ENCODE results near the gene SAAL1.

DNA sequence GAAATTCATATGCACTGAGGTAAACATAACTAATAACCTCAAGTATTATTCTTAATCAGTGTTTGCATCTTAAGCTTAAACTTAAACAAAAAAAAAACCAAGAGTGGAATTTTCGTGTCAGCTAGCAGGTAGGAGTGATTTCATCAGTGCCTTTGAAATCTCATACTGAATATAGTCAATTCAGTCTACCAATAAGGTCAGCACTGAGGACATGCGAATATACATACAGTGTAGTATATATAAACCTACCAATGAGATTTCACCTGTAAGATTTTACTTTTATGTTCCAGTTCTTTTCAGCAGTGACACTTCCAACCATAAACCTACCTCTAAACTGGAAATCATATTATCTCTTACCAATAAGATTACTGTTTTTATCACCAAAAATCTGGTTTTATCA, 27.0 kb downstream of the SAAL1 start:
- TF ChIP-seq, protein P1, sequence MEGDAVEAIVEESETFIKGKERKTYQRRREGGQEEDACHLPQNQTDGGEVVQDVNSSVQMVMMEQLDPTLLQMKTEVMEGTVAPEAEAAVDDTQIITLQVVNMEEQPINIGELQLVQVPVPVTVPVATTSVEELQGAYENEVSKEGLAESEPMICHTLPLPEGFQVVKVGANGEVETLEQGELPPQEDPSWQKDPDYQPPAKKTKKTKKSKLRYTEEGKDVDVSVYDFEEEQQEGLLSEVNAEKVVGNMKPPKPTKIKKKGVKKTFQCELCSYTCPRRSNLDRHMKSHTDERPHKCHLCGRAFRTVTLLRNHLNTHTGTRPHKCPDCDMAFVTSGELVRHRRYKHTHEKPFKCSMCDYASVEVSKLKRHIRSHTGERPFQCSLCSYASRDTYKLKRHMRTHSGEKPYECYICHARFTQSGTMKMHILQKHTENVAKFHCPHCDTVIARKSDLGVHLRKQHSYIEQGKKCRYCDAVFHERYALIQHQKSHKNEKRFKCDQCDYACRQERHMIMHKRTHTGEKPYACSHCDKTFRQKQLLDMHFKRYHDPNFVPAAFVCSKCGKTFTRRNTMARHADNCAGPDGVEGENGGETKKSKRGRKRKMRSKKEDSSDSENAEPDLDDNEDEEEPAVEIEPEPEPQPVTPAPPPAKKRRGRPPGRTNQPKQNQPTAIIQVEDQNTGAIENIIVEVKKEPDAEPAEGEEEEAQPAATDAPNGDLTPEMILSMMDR (IDR thresholded peaks at IDR 0.05; ENCODE audit: borderline replicate concordance, extremely low read depth, low read length, poor library complexity, severe bottlenecking), result no peak
- no peak for TF ChIP-seq EZH2 (IDR thresholded peaks at IDR 0.05; ENCODE audit: borderline replicate concordance, low read depth, low read length, severe bottlenecking)

Measured in DND-41 (cell line).